H9 (cell line): Measurements from ENCODE around the gene MEGF8. TPM values are rescaled to one million over a fixed set of nuclear protein-coding genes. Genes with fewer than 3 reads are reported as not detected.

Experiments used
- DNase-seq: peaks from one replicate; pipeline ENCODE4 v3.0.0-alpha.2; 2017
- H2AFZ ChIP-seq: one replicate; pipeline ENCODE4 v1.6.1; 2013; ENCODE audit warnings: mild to moderate bottlenecking, low read length, control low read depth, moderate library complexity
- H2AK5ac ChIP-seq: 2 replicates; pipeline ENCODE4 v1.6.1; 2013; ENCODE audit warnings: low read length, control low read depth, mixed read lengths; ENCODE audit not compliant: insufficient read length
- H2BK120ac ChIP-seq: one replicate; pipeline ENCODE4 v1.6.1; 2013; ENCODE audit warnings: low read depth, mild to moderate bottlenecking, low read length, control low read depth, inconsistent platforms; ENCODE audit not compliant: poor library complexity, severe bottlenecking
- H2BK12ac ChIP-seq: 2 replicates; pipeline ENCODE4 v1.6.1; 2013; ENCODE audit warnings: low read length, control low read depth, mixed read lengths, low read depth; ENCODE audit not compliant: insufficient read length
- H2BK15ac ChIP-seq: 2 replicates; pipeline ENCODE4 v1.6.1; 2013; ENCODE audit warnings: low read depth, low read length, control low read depth
- H2BK20ac ChIP-seq: one replicate; pipeline ENCODE4 v1.6.1; 2013; ENCODE audit warnings: low read depth, mild to moderate bottlenecking, low read length, control low read depth, inconsistent platforms; ENCODE audit not compliant: poor library complexity, severe bottlenecking
- H2BK5ac ChIP-seq: 2 replicates; pipeline ENCODE4 v1.6.1; 2013; ENCODE audit warnings: low read length, control low read depth, mixed read lengths; ENCODE audit not compliant: insufficient read length
- H3K14ac ChIP-seq: 2 replicates; pipeline ENCODE4 v1.6.1; 2013; ENCODE audit warnings: low read length, control low read depth; ENCODE audit not compliant: insufficient read depth
- H3K18ac ChIP-seq: 2 replicates; pipeline ENCODE4 v1.6.1; 2013; ENCODE audit warnings: low read depth, mild to moderate bottlenecking, mixed read lengths, low read length, control low read depth; ENCODE audit not compliant: insufficient read length
- H3K23ac ChIP-seq: 2 replicates; pipeline ENCODE4 v1.6.1; 2013; ENCODE audit warnings: low read length, control low read depth, mixed read lengths, low read depth; ENCODE audit not compliant: insufficient read length
- H3K23me2 ChIP-seq: 2 replicates; pipeline ENCODE4 v1.6.1; 2013; ENCODE audit warnings: low read depth, mild to moderate bottlenecking, mixed read lengths, low read length, control low read depth; ENCODE audit not compliant: insufficient read length, poor library complexity, severe bottlenecking
- H3K27ac ChIP-seq: 2 replicates; pipeline ENCODE4 v1.5.1; 2013; ENCODE audit warnings: low read length, control low read depth, mixed read lengths, low read depth; ENCODE audit not compliant: insufficient read length
- H3K27me3 ChIP-seq: 2 replicates; pipeline ENCODE4 v1.6.1; 2013; ENCODE audit warnings: low read length, control low read depth, inconsistent platforms; ENCODE audit not compliant: insufficient read depth
- H3K4ac ChIP-seq: 2 replicates; pipeline ENCODE4 v1.6.1; 2013; ENCODE audit warnings: low read depth, mild to moderate bottlenecking, control low read depth, inconsistent platforms, low read length, moderate library complexity
- H3K4me1 ChIP-seq: 2 replicates; pipeline ENCODE4 v1.6.1; 2013; ENCODE audit warnings: low read length, control low read depth, inconsistent platforms; ENCODE audit not compliant: insufficient read depth
- H3K4me2 ChIP-seq: 2 replicates; pipeline ENCODE4 v1.6.1; 2013; ENCODE audit warnings: low read length, control low read depth, mixed read lengths; ENCODE audit not compliant: insufficient read length, insufficient read depth
- H3K56ac ChIP-seq: 2 replicates; pipeline ENCODE4 v1.6.1; 2013; ENCODE audit warnings: low read depth, mild to moderate bottlenecking, mixed read lengths, low read length, control low read depth; ENCODE audit not compliant: insufficient read length
- H3K79me1 ChIP-seq: 2 replicates; pipeline ENCODE4 v1.6.1; 2013; ENCODE audit warnings: low read depth, mild to moderate bottlenecking, moderate library complexity, low read length, control low read depth, inconsistent platforms; ENCODE audit not compliant: insufficient read depth, poor library complexity, severe bottlenecking
- H3K79me2 ChIP-seq: 2 replicates; pipeline ENCODE4 v1.6.1; 2013; ENCODE audit warnings: low read length, control low read depth, inconsistent platforms; ENCODE audit not compliant: insufficient read depth
- H3K9ac ChIP-seq: 2 replicates; pipeline ENCODE4 v1.6.1; 2013; ENCODE audit warnings: low read length, control low read depth, mixed read lengths; ENCODE audit not compliant: insufficient read length; ENCODE audit errors: extremely low read depth
- H3K9me3 ChIP-seq: one replicate; pipeline ENCODE4 v1.6.1; 2013; ENCODE audit warnings: low read depth, low read length, inconsistent platforms; ENCODE audit not compliant: control insufficient read depth
- H3T11ph ChIP-seq: one replicate; pipeline ENCODE4 v1.6.1; 2013; ENCODE audit warnings: mild to moderate bottlenecking, low read length, control low read depth, inconsistent platforms
- H4K20me1 ChIP-seq: one replicate; pipeline ENCODE4 v1.6.1; 2013; ENCODE audit not compliant: control insufficient read depth, insufficient read length, insufficient read depth
- H4K5ac ChIP-seq: 2 replicates; pipeline ENCODE4 v1.6.1; 2013; ENCODE audit warnings: low read depth, mild to moderate bottlenecking, mixed read lengths, low read length, control low read depth; ENCODE audit not compliant: insufficient read length
- H4K8ac ChIP-seq: replicated peaks from 2 replicates; pipeline ENCODE4 v1.6.1; 2013; ENCODE audit warnings: low read length, control low read depth, mixed read lengths, low read depth; ENCODE audit not compliant: insufficient read length
- H4K91ac ChIP-seq: 2 replicates; pipeline ENCODE4 v1.6.1; 2013; ENCODE audit warnings: low read depth, mild to moderate bottlenecking, moderate library complexity, mixed read lengths, low read length, control low read depth; ENCODE audit not compliant: insufficient read length
- H3K27ac Mint-ChIP-seq, 3 experiments: 2 replicates in 2 of 3; 3 replicates in 1 of 3; pipeline ENCODE4 v1.8.0; 2020 to 2021; ENCODE audit warnings: mixed read lengths in 3 of 3, mild to moderate bottlenecking in 1 of 3, moderate library complexity in 1 of 3
- H3K27me3 Mint-ChIP-seq: 2 replicates; pipeline ENCODE4 v1.8.0; 2021; ENCODE audit warnings: low read depth, mild to moderate bottlenecking, moderate library complexity, mixed read lengths
- H3K36me3 Mint-ChIP-seq, 3 experiments: 2 replicates in 2 of 3; 3 replicates in 1 of 3; pipeline ENCODE4 v1.8.0; 2020 to 2021; ENCODE audit warnings: low read depth in 3 of 3, mixed read lengths in 3 of 3; ENCODE audit not compliant: insufficient read depth in 1 of 3
- H3K4me1 Mint-ChIP-seq, 2 experiments: 2 replicates each; pipeline ENCODE4 v1.8.0; 2020; ENCODE audit warnings: mixed read lengths in 2 of 2
- H3K4me3 Mint-ChIP-seq, 2 experiments: 2 replicates in 1 of 2; 3 replicates in 1 of 2; pipeline ENCODE4 v1.8.0; 2020 to 2021; ENCODE audit warnings: mild to moderate bottlenecking in 2 of 2, mixed read lengths in 2 of 2, moderate library complexity in 1 of 2
- H3K9me3 Mint-ChIP-seq, 2 experiments: 2 replicates in 1 of 2; 3 replicates in 1 of 2; pipeline ENCODE4 v1.8.0; 2020; ENCODE audit warnings: mild to moderate bottlenecking in 2 of 2, mixed read lengths in 2 of 2, moderate library complexity in 1 of 2
- CTCF ChIP-seq: fragments of 200-600 bp; sonication (generic); conservative IDR thresholded peaks from 3 replicates; pipeline ENCODE4 v1.8.0; 2021; ENCODE audit warnings: antibody characterized with exemption, mild to moderate bottlenecking
- WGBS: extraction: QIAGEN DNeasy Blood & Tissue Kit; methylation state at CpG from one replicate; pipeline ENCODE4 v1.1.7; 2013; ENCODE audit warnings: missing lambda C conversion rate, low lambda C conversion rate, mixed read lengths; ENCODE audit not compliant: insufficient read length; ENCODE audit errors: extremely low coverage; 5-methylcytosine and 5-hydroxymethylcytosine counted together
- total RNA-seq: library from RNA; stranded (reverse); gene quantifications from 2 replicates; pipeline ENCODE4 v1.2.1, GENCODE V29; 2021

MEGF8 gene
- total RNA-seq, 1 experiment from 2014 or later: 28.4 TPM

- Histone ChIP-seq H3K27ac (no peak overlapping the region), H3K56ac (no peak overlapping the region), H3K14ac (no peak overlapping the region), H2BK20ac (no peak overlapping the region), H3K4ac (no peak overlapping the region), H4K91ac (no peak overlapping the region), H3K18ac (no peak overlapping the region), H3K9me3 (no peaks in the 10 kb centered on the region), H3K4me2 (no peak overlapping the region), H3K79me2 (no peaks in the 10 kb centered on the region), H3K79me1 (peaks cover under 1% of the 10 kb centered on the region), H3K23me2 (peaks cover 3% of the 10 kb centered on the region), H3K4me1 (no peaks in the 10 kb centered on the region), H2AFZ (no peak overlapping the region), H4K20me1 (no peaks in the 10 kb centered on the region), H3K27me3 (no peaks in the 10 kb centered on the region), H4K8ac (no peak overlapping the region), H2BK12ac (no peak overlapping the region), H2BK120ac (no peak overlapping the region), H2BK5ac (no peak overlapping the region), H3K23ac (no peak overlapping the region), H3K9ac (no peak overlapping the region), H3T11ph (no peak overlapping the region), H2BK15ac (no peak overlapping the region), H2AK5ac (no peak overlapping the region), H4K5ac (no peak overlapping the region)
- Mint-ChIP-seq H3K36me3 (peaks cover 19 to 59% (median 44%) of the 10 kb centered on the region in 3 experiments; a peak in 6 of 7 replicates), H3K27ac (peak overlapping the region; percentile 33 to 93 (median 64); a peak in 3 of 7 replicates), H3K4me3 (no peak overlapping the region), H3K27me3 (no peaks in the 10 kb centered on the region), H3K4me1 (peaks cover 3 to 30% of the 10 kb centered on the region in 2 experiments), H3K9me3 (no peaks in the 10 kb centered on the region)
- peak; percentile 91 for DNase-seq
- no CpG with 5 or more reads among the region's 6 CpGs for WGBS
- peak; percentile 88 for TF ChIP-seq CTCF
Measured at GRCh38 chr19:42295831-42296525, 29.5 kb upstream of the MEGF8 start.
